Raji (cell line): ENCODE measurements around the gene RIMS4.

Experiments used
- POLR2A ChIP-seq: IDR thresholded peaks from 2 replicates; pipeline ENCODE4 v1.6.1; 2011; ENCODE audit warnings: low read depth, low read length, control low read depth; ENCODE audit not compliant: insufficient read depth

RIMS4 gene

DNA sequence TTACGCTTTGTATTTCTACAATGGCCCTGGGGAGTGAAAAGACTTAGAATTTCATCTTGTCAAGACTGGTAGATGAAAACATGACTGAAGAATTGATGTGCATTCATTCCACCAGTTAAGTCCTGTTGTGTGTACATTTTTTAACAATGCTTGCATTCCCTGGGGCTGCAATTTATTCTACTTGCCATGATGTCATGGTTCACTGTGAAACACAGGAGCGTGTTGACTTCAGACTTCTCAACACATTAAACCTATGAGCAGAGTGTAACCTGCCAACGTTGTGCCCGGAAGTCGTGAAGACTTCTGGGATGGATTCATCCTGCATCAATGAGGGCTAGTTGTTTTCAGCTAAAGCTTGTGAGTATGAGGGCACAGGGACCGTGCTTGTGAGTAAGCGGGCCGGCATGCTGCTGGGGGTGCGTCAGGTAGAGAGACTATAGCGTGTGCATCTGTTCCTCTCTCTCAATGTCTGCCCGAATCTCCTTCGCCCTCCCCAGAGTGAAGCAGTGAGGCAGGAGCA lies 26.3 kb upstream of the RIMS4 start:
- no peak for TF ChIP-seq POLR2A

DNA sequence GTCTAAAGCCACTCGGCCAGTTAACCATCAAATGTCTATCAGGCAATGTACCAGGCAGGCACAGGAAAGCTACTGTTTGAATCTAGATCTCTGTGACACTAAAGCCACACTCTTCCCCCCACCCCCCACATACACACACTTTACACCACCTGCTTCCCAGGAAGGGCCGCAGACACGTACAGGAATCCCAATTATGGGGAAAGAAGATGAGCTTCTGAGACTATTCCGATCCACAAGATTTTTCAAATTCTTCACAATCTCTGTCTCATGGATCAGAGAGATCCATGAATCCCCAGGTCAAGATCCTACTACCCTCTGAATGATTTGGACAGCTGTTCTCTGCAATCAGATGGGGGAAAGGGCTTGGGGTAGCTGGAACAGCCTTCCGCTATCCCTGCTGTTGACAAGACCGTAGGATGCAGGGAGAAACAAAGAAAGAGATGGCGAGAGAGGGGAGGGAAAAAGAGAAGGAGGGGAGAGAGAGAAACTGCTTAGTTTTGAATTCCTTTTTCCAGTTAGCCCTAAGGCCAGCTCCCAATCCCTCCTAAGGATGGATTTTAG lies 25.4 kb upstream of the RIMS4 start:
- TF ChIP-seq POLR2A, result no peak

DNA sequence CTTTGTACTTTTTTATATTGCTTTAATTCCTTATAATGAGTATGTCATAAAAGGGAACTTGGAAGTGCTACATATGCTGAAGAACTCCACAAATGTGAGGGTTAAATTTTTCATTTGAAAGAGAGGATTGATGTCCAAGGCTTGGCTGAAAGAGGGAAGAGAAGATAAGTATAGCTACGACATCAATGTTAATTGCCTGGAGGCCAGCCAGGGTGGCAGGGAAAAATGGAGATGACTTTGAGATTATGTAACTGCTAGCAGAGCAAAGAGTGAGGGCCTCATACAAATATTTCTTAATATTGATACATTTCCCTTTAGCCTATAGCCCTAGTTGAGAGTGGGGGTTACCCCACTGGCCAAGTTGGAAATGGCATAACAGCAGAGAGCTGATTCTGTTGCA lies 24.8 kb upstream of the RIMS4 start:
- TF ChIP-seq POLR2A, result no peak

DNA sequence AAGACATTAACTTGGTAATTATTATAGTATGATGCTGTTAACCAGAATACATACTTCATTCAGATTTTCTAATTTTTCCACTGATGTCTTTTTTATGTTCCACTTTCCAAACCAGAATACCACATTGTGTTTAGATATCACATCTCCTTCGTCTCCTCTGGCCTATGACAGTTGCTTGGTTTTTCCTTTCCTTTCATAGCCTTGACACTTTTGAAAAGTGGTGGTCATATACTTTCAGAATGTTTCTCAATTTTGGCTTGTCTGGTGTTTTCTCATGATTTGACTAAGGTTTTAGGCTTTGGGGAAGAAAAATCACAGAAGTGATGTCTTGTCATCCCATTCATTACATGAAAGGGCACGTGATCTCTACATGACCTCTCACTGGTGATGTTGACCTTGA lies 24.3 kb upstream of the RIMS4 start:
- TF ChIP-seq POLR2A, result no peak

DNA sequence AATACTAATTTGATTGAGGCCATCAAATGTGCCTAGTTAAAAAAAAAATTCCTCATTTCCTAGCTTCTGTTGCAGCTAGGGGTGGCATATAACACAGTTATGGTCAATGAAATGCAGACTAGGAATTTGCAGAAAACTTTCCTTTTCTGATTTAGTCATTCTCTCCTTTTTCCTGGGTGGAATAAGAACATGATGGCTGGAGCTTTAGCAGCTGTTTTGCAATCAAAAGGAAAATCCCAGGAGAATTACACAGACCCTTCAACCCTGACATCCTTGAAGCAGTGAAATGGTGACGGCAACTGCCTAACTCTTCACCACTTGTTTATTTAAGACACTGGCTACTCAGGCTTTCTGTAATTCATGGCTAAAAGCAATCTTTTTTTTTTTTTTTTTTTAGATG lies 23.1 kb upstream of the RIMS4 start:
- no peak for TF ChIP-seq POLR2A

DNA sequence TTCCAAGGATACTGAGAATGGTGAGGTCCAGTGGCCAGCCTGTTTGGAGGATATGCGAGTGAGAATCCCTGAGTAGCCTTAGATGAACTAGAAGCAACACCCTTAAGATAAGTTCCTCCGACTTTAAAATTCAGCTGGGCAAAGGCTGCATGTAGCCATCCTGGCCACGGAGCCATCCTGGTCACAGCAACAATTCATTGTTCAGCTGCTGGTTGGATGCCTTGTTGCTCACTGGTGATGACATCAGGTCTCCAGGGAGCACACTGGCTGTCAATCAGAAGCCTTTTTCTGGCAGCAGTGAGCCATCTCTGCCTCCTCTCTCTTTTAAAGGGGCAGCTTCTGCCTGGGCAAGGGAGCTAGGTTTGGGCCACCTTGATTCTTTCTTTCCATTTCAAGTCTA lies 22.4 kb upstream of the RIMS4 start:
- TF ChIP-seq POLR2A, result no peak

DNA sequence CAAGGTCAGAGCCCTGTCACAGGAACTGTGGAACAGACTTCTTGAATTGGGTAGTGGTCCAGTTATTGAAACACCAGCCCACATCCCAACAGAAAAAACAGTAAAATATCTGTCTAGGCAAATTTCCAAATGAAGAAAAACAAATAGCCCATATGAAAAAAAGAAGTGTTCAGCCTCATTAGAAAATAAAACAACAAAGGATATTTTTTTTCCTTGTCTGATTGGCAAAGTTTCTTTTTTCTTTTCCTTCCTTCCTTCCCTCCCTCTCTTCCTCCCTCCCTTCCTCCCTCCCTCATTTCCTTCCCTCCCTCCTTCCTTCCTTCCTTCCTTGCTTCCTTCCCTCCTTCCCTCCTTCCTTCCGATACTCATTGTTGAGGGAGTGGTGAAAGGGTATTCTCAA lies 20.6 kb upstream of the RIMS4 start:
- no peak for TF ChIP-seq POLR2A

DNA sequence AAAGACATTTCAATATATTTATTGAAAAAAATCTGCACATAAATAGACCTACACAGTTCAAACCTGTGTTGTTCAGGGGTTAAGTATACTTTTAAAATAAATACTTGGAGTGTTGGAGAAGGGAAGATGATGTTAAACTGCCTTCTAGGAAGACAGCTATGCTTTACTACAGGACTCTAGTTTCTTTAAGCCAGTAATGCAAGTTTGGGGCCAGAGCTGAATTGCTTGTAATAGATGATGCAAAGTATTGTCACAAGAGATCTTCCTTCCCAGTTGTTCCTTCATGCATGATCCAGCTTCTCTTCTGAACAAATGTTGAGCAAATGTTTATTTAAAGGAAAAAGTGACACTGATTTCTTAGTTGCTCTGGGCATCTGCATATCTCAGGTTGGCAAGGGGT lies 20.2 kb upstream of the RIMS4 start:
- no peak for TF ChIP-seq POLR2A

DNA sequence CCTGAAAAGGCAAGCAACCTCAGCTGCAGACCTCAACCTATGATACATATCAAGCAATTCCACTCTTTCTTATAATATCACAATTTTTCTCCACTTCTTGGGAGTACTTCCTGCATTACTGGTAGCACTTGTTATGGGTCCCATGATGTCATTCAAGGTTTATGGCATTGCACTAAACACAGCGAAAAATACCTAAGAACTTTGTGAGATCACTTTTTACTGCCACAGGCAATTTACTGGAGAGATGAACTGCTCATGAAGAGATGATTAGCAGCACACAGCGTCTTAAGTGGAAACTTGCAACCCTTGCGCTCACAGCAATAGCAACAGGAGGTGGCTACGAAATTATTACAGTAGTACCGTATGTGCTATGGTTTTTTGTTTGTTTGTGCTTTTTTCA lies 19.3 kb upstream of the RIMS4 start:
- no peak for TF ChIP-seq POLR2A

DNA sequence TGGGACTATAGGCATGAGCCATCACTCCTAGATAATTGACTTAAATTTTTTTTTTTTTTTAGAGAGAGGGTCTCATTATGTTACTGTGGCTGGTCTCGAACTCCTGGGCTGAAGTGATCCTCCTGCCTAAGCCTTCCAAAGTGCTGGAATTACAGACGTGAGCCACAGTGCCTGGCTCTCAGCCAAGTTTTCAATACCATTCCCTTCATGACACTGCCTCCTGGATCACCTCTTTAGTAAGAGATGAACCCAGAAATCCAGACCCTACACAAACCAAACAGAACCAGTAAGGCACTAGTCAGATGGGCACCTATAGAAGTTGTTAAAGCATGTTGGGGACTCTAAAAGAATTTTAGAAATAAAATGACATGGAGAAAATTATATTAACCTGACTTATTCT lies 18.3 kb upstream of the RIMS4 start:
- no peak for TF ChIP-seq POLR2A

DNA sequence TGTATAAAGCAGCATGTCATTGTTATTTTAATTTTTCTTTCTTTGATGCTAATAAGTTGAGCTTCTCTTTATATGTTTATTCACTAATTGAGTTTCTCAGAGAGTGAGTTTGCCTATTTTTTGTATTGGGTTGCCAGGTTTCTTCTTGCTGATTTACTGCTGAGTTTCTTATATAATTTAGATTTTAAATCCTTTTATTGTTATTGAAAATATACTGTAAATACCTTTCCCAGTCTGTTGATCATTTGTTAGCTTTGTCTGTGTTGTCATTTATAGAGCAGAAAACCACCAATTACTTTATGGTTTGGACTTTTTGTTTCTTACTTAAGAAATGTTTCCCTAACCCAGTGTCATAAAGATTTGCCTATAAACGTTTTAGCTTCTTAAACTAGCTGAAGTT lies 17.1 kb upstream of the RIMS4 start:
- TF ChIP-seq POLR2A, result no peak

DNA sequence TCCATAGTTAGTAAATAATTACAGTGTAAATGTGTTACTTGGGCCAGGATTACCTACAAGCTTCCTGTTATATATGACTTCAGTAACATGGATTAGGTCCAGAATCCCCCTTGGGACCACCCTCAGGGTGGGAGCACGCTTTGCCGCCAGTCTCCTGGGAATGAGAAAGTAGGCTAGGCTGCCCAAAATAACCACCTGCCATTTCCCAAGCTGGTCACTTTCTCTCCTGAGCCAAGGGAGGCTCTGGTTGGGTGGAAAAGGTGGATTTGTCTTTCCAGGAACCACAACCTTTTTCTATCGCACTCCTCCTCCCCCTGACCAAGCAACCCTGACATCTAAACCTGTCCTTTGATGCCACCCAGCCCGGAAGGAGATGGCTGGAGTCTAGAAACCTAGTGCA lies 9.6 kb upstream of the RIMS4 start:
- no peak for TF ChIP-seq POLR2A

DNA sequence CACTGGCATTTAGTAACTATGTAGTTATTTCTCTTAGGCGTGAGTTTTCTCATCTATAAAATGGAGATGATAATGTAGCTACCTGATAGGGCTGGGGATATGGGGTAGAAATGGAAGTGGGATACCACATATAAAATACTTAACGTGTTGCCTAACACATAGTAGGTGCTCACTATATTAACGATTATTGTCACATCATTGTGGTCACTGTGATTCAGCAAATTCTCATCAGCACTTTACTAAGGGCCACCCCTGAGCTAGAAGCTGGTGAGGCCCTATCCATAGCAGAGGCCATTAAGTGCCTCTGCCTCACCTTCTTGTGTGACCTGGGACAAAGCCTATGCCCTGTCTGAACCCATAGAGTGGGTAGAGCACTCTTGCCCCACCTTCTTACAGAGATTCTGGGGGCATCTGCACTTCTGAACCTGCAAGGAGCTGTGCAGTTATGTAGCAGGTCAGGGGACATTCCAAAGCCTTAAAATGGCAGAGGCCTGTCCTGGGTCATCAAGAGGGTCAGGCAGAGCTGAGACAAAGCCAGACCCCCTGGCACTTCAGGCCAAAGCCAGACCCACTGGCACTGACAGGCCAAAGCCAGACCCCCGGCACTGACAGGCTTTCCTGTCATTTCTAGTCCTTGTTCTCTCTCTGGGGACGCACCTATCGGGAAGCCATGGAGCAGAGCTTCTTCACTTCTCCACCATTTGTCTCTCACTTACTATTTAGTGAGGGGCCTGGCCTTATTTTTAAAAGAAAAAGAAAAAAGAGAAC lies 7.0 kb upstream of the RIMS4 start:
- no peak for TF ChIP-seq POLR2A

DNA sequence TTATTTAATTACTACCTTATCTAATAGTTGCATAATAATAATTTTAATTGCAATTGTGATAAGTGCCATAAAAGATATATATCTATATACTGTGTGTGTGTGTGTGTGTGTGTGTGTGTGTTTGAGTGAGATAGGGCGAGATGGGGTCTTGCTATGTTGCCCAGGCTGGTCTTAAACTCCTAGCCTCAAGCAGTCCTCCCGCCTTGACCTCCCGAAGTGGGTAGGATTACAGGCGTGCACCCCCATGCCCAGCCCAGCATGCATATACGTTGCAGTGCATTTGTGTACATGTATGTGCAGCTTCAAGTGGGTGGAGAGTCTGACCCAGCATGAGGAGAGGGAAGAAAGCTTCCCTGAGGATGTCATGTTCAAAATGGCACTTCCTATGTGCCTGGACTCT lies 4.6 kb upstream of the RIMS4 start:
- no peak for TF ChIP-seq POLR2A

DNA sequence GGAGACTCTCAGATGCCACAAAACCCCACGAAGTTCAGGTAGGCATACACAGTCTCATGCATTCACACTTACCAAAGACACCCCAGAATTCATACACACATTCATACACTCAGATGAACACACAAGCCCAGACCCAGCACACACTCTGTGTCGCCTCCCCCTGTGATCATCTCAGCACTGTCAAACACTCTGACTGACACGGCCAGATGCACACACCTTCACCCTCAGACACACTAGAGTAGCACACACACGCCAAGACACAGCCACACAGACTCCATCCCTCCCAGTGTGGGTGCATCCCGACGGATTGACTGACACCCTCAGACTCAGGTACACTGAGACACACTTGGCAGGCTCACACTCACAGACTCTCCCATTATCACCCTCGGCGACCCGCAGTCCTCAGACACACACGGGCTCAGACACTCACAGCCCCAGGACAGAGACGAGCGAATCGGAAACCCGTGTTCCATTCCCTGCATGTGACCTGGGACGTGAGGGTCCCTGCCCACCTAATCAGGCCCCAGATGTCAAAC lies 872 bp upstream of the RIMS4 start:
- no peak for TF ChIP-seq POLR2A

DNA sequence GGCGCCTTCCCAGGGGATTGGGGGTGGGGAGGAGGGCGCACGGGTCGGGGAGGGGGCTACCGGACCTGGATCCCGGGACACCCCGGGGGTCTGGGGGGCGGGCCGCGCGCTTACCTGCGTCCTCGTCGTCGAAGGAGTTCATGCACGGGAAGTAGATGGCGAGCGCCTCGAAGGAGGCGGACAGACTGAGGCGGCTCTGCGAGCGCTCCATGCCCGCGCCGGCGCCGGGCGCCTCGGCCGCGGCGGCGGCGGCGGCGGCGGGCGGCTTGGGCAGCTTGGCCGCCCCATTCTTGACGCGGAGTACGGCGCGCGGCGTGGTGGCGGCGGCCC lies 320 bp downstream of the RIMS4 start:
- no peak for TF ChIP-seq POLR2A
